Right lung (tissue), 5 donors: ENCODE measurements around the gene L3MBTL4. TPM values are rescaled to one million over a fixed set of nuclear protein-coding genes. Genes with fewer than 3 reads are reported as not detected.
A peak's percentile ranks its signal among the peaks of the same experiment; 100 is the strongest.

Experiments used
- DNase-seq, 2 donors: peaks; one replicate each; pipeline ENCODE4 v3.0.0-alpha.2; 2013
- polyA plus RNA-seq, 5 donors: library from polyadenylated mRNA; unstranded; fragments of 120-200 nt; gene quantifications; one replicate each; pipeline versions ENCODE4 v1.2.1 to v1.2.3, GENCODE V29; 2013; ENCODE audit warnings: inconsistent platforms in 1 of 5, low replicate concordance in 1 of 5; ENCODE audit not compliant: insufficient read length in 5 of 5, insufficient read depth in 1 of 5

L3MBTL4 gene
- polyA plus RNA-seq, 5 donors: 5.2 to 7.3 (median 6.0) TPM

- no peak for DNase-seq
Observed at GRCh38 chr18:6255116-6255705, 159.5 kb downstream of the L3MBTL4 start.

GRCh38 chr18:6254456-6254855 lies 160.3 kb downstream of the L3MBTL4 start:
- DNase-seq: peak in 1 of 2 donors; percentile 10

- no peak for DNase-seq
Observed at GRCh38 chr18:6251084-6251483, 163.6 kb downstream of the L3MBTL4 start.

- no peak for DNase-seq
Observed at GRCh38 chr18:6249788-6250187, 164.9 kb downstream of the L3MBTL4 start.

- peak; percentile 17 to 39 for DNase-seq
Observed at GRCh38 chr18:6249170-6249569, 165.5 kb downstream of the L3MBTL4 start.

- DNase-seq: no peak
Observed at GRCh38 chr18:6248017-6248416, 166.7 kb downstream of the L3MBTL4 start.

GRCh38 chr18:6242004-6242403 lies 172.7 kb downstream of the L3MBTL4 start:
- DNase-seq: no peak

- no peak for DNase-seq
Observed at GRCh38 chr18:6239716-6240115, 175.0 kb downstream of the L3MBTL4 start.

- no peak for DNase-seq
Observed at GRCh38 chr18:6236258-6236657, 178.5 kb downstream of the L3MBTL4 start.

- DNase-seq: no peak
Observed at GRCh38 chr18:6222271-6222670, 192.4 kb downstream of the L3MBTL4 start.

- DNase-seq: no peak
Observed at GRCh38 chr18:6221602-6222014, 193.1 kb downstream of the L3MBTL4 start.

GRCh38 chr18:6220129-6220528 lies 194.6 kb downstream of the L3MBTL4 start:
- no peak for DNase-seq

GRCh38 chr18:6219116-6219717 lies 195.5 kb downstream of the L3MBTL4 start:
- DNase-seq: peak; percentile 25 to 36

GRCh38 chr18:6215888-6216287 lies 198.8 kb downstream of the L3MBTL4 start:
- no peak for DNase-seq

- no peak for DNase-seq
Observed at GRCh38 chr18:6211174-6211504, 203.6 kb downstream of the L3MBTL4 start.

- DNase-seq: no peak
Observed at GRCh38 chr18:6210349-6211173, 204.2 kb downstream of the L3MBTL4 start.

GRCh38 chr18:6207941-6208340 lies 206.8 kb downstream of the L3MBTL4 start:
- no peak for DNase-seq

- DNase-seq: peak; percentile 38 to 53
Observed at GRCh38 chr18:6207116-6207515, 207.6 kb downstream of the L3MBTL4 start.

- no peak for DNase-seq
Observed at GRCh38 chr18:6205706-6206105, 209.0 kb downstream of the L3MBTL4 start.

GRCh38 chr18:6204476-6204875 lies 210.2 kb downstream of the L3MBTL4 start:
- DNase-seq: no peak

GRCh38 chr18:6203791-6204190 lies 210.9 kb downstream of the L3MBTL4 start:
- DNase-seq: no peak

GRCh38 chr18:6202861-6203260 lies 211.8 kb downstream of the L3MBTL4 start:
- no peak for DNase-seq

GRCh38 chr18:6200204-6200774 lies 214.4 kb downstream of the L3MBTL4 start:
- DNase-seq: no peak
